ACC112 (cell line): ENCODE measurements around the gene UBE2E2.
A peak's percentile ranks its signal among the peaks of the same experiment; 100 is the strongest.

Source experiments
- H2AFZ ChIP-seq: fragments of 200-600 bp; sonication (generic); one replicate; pipeline ENCODE4 v1.6.0; 2017; ENCODE audit warnings: antibody characterized with exemption, low read length; ENCODE audit not compliant: unreplicated experiment
- H3K27ac ChIP-seq: fragments of 200-600 bp; sonication (generic); 2 replicates; pipeline ENCODE4 v1.5.1; 2014; ENCODE audit warnings: low read depth, mild to moderate bottlenecking, antibody characterized with exemption, low read length, moderate library complexity
- H3K27me3 ChIP-seq: fragments of 200-600 bp; sonication (generic); 2 replicates; pipeline ENCODE4 v1.6.1; 2014; ENCODE audit warnings: mild to moderate bottlenecking, antibody characterized with exemption, low read length, moderate library complexity, mixed read lengths; ENCODE audit not compliant: insufficient read depth
- H3K36me3 ChIP-seq: fragments of 200-600 bp; sonication (generic); 2 replicates; pipeline ENCODE4 v1.6.1; 2016; ENCODE audit warnings: mild to moderate bottlenecking, antibody characterized with exemption, low read length, moderate library complexity, mixed read lengths; ENCODE audit not compliant: insufficient read depth
- H3K4me1 ChIP-seq: fragments of 200-600 bp; sonication (generic); one replicate; pipeline ENCODE4 v1.6.1; 2016; ENCODE audit warnings: low read length, mixed read lengths; ENCODE audit not compliant: insufficient read depth, unreplicated experiment, control insufficient read depth
- H3K4me3 ChIP-seq: fragments of 200-600 bp; sonication (generic); 2 replicates; pipeline ENCODE4 v1.5.1; 2014; ENCODE audit warnings: mild to moderate bottlenecking, low read depth, low read length
- H3K79me2 ChIP-seq: fragments of 200-600 bp; sonication (generic); one replicate; pipeline ENCODE4 v1.6.0; 2016; ENCODE audit warnings: low read length; ENCODE audit not compliant: control insufficient read depth, unreplicated experiment, insufficient read depth

UBE2E2 gene

GRCh38 chr3:23256741-23257435 lies 53.8 kb downstream of the UBE2E2 start:
- Histone ChIP-seq H3K79me2 (peaks cover 70% of the 10 kb centered on the region), H3K27ac (no peak overlapping the region), H3K36me3 (no peaks in the 10 kb centered on the region), H3K4me3 (no peak overlapping the region), H3K4me1 (peaks cover 7% of the 10 kb centered on the region), H3K27me3 (no peaks in the 10 kb centered on the region), H2AFZ (no peak overlapping the region)

- H3K27ac ChIP-seq, result no peak overlapping the region
- H2AFZ ChIP-seq, result no peak overlapping the region
- H3K36me3 ChIP-seq, result no peaks in the 10 kb centered on the region
- H3K79me2 ChIP-seq, result peaks cover 73% of the 10 kb centered on the region
- H3K27me3 ChIP-seq, result no peaks in the 10 kb centered on the region
- peak overlapping the region; percentile 3; the same call in 1 of the 2 replicates for H3K4me3 ChIP-seq
- H3K4me1 ChIP-seq, result peaks cover 16% of the 10 kb centered on the region
Measured at GRCh38 chr3:23258110-23258509, 55.0 kb downstream of the UBE2E2 start.

DNA sequence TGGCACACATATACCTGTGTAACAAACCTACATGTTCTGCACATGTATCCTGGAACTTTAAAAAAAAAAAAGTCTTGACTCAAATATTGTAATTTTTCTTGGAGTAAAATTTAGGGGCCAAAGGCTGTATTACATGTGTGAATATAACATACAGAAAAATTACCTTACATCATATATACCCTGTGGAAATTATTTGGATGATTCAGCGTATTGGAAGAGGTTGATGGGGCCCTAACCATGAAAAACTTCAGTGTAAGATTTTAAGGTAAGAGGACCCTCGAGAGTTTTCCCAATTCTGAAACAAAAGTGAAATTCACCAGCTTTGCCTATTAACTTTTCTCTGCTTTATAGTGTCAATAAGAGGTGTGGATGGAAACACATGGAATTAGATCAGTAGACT lies 56.4 kb downstream of the UBE2E2 start:
- no peaks in the 10 kb centered on the region for H3K36me3 ChIP-seq
- H3K4me1 ChIP-seq, result peaks cover 28% of the 10 kb centered on the region
- H3K27ac ChIP-seq, result no peak overlapping the region
- H3K79me2 ChIP-seq, result peaks cover 64% of the 10 kb centered on the region
- H2AFZ ChIP-seq, result no peak overlapping the region
- H3K27me3 ChIP-seq, result no peaks in the 10 kb centered on the region
- no peak overlapping the region for H3K4me3 ChIP-seq

- Histone ChIP-seq H3K79me2 (peaks cover 50% of the 10 kb centered on the region), H3K4me1 (peaks cover 36% of the 10 kb centered on the region), H3K27me3 (no peaks in the 10 kb centered on the region), H3K4me3 (no peak overlapping the region), H2AFZ (no peak overlapping the region), H3K36me3 (no peaks in the 10 kb centered on the region), H3K27ac (peak overlapping the region; percentile 97)
Measured at GRCh38 chr3:23262766-23263165, 59.6 kb downstream of the UBE2E2 start.

- no peaks in the 10 kb centered on the region for H3K36me3 ChIP-seq
- peaks cover 30% of the 10 kb centered on the region for H3K4me1 ChIP-seq
- H3K27me3 ChIP-seq, result no peaks in the 10 kb centered on the region
- peak overlapping the region; percentile 50 for H3K4me3 ChIP-seq
- H3K79me2 ChIP-seq, result peaks cover 46% of the 10 kb centered on the region
- peak overlapping the region; percentile 97 for H3K27ac ChIP-seq
- no peak overlapping the region for H2AFZ ChIP-seq
Measured at GRCh38 chr3:23263796-23264195, 60.7 kb downstream of the UBE2E2 start.

GRCh38 chr3:23264413-23264812 lies 61.3 kb downstream of the UBE2E2 start:
- peak overlapping the region; percentile 97 for H3K27ac ChIP-seq
- H2AFZ ChIP-seq, result no peak overlapping the region
- no peaks in the 10 kb centered on the region for H3K36me3 ChIP-seq
- no peaks in the 10 kb centered on the region for H3K27me3 ChIP-seq
- H3K79me2 ChIP-seq, result peaks cover 41% of the 10 kb centered on the region
- H3K4me1 ChIP-seq, result peaks cover 30% of the 10 kb centered on the region
- peak overlapping the region; percentile 50 for H3K4me3 ChIP-seq

- H3K79me2 ChIP-seq, result peaks cover 7% of the 10 kb centered on the region
- 0 out of 2 replicates have a peak, but pooled peaks cover 6% of the 10 kb centered on the region for H3K36me3 ChIP-seq
- H3K27ac ChIP-seq, result no peak overlapping the region
- no peak overlapping the region for H3K4me3 ChIP-seq
- no peak overlapping the region for H2AFZ ChIP-seq
- H3K27me3 ChIP-seq, result no peaks in the 10 kb centered on the region
- H3K4me1 ChIP-seq, result peaks cover 17% of the 10 kb centered on the region
Measured at GRCh38 chr3:23270423-23270822, 67.3 kb downstream of the UBE2E2 start.

GRCh38 chr3:23271876-23272741 lies 69.0 kb downstream of the UBE2E2 start:
- peak overlapping the region; percentile 58 for H3K27ac ChIP-seq
- no peaks in the 10 kb centered on the region for H3K27me3 ChIP-seq
- peaks cover 17% of the 10 kb centered on the region for H3K4me1 ChIP-seq
- no peak overlapping the region for H2AFZ ChIP-seq
- 0 out of 2 replicates have a peak, but pooled peaks cover 6% of the 10 kb centered on the region for H3K36me3 ChIP-seq
- H3K79me2 ChIP-seq, result peaks cover 8% of the 10 kb centered on the region
- H3K4me3 ChIP-seq, result no peak overlapping the region

DNA sequence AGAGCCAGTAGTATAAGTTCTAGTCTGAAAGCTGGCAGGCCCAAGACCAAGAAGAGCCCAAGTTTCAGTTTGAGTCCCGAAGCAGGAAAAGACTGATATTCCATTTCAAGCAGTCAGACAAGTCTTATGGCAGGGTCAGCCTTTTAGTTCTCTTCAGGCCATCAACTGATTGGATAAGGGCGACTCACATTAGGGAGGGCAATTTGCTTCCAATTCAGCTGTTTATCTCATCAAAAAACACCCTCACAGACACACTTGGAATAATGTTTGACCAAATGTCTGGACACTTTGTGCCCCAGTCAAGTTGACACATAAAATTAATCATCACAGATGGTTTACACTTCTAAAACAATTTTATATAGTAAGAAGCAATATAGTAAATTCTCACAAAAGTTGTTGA lies 69.7 kb downstream of the UBE2E2 start:
- H3K4me3 ChIP-seq, result no peak overlapping the region
- H3K4me1 ChIP-seq, result peaks cover 17% of the 10 kb centered on the region
- peak overlapping the region; percentile 58 for H3K27ac ChIP-seq
- H3K36me3 ChIP-seq, result 0 out of 2 replicates have a peak, but pooled peaks cover 6% of the 10 kb centered on the region
- H3K79me2 ChIP-seq, result peaks cover 8% of the 10 kb centered on the region
- H3K27me3 ChIP-seq, result no peaks in the 10 kb centered on the region
- no peak overlapping the region for H2AFZ ChIP-seq

GRCh38 chr3:23275061-23275460 lies 71.9 kb downstream of the UBE2E2 start:
- Histone ChIP-seq H3K4me3 (no peak overlapping the region), H3K27ac (no peak overlapping the region), H3K79me2 (peaks cover 12% of the 10 kb centered on the region)

More at GRCh38 chr3:23275061-23275460, 71.9 kb downstream of the UBE2E2 start:
- 0 out of 2 replicates have a peak, but pooled peaks cover 6% of the 10 kb centered on the region for H3K36me3 ChIP-seq
- peaks cover 17% of the 10 kb centered on the region for H3K4me1 ChIP-seq
- no peak overlapping the region for H2AFZ ChIP-seq
- no peaks in the 10 kb centered on the region for H3K27me3 ChIP-seq
